Liver (tissue), 9 donors: ENCODE results near the gene FAM210A. TPM values are rescaled to one million over a fixed set of nuclear protein-coding genes. Genes with fewer than 3 reads are reported as not detected.

Source experiments
- DNase-seq: peaks from one replicate; pipeline ENCODE4 v3.0.0-alpha.2; 2017; ENCODE audit warnings: low spot score
- H3K27ac ChIP-seq, 2 donors: one replicate each; pipeline ENCODE4 v1.7.0; 2013; ENCODE audit warnings: inconsistent platforms in 2 of 2, low read length in 2 of 2, control low read depth in 1 of 2, low read depth in 1 of 2, mild to moderate bottlenecking in 1 of 2
- H3K27me3 ChIP-seq, 4 donors: one replicate each; pipeline versions ENCODE4 v1.6.1 to v1.7.0; 2013; ENCODE audit warnings: low read length in 3 of 4, inconsistent platforms in 1 of 4, mild to moderate bottlenecking in 1 of 4, moderate library complexity in 1 of 4; ENCODE audit not compliant: control insufficient read depth in 4 of 4, insufficient read depth in 4 of 4
- H3K36me3 ChIP-seq, 4 donors: one replicate each; pipeline versions ENCODE4 v1.6.1 to v1.7.0; 2013; ENCODE audit warnings: low read length in 3 of 4, mild to moderate bottlenecking in 3 of 4, low read depth in 1 of 4, moderate library complexity in 1 of 4; ENCODE audit not compliant: control insufficient read depth in 4 of 4, insufficient read depth in 3 of 4
- H3K4me1 ChIP-seq, 4 donors: one replicate each; pipeline versions ENCODE4 v1.6.1 to v1.7.0; 2013; ENCODE audit warnings: low read length in 3 of 4, mild to moderate bottlenecking in 3 of 4, moderate library complexity in 1 of 4; ENCODE audit not compliant: control insufficient read depth in 4 of 4, insufficient read depth in 4 of 4
- H3K4me3 ChIP-seq, 3 donors: one replicate each; pipeline versions ENCODE4 v1.6.1 to v1.7.0; 2013; ENCODE audit warnings: low read length in 3 of 3, control low read depth in 1 of 3, low read depth in 1 of 3, mild to moderate bottlenecking in 1 of 3
- H3K9ac ChIP-seq, 2 donors: one replicate each; pipeline ENCODE4 v1.7.0; 2013; ENCODE audit warnings: low read length in 2 of 2, mild to moderate bottlenecking in 2 of 2, moderate library complexity in 2 of 2, control low read depth in 1 of 2, low read depth in 1 of 2
- H3K9me3 ChIP-seq, 4 donors: one replicate each; pipeline versions ENCODE4 v1.6.1 to v1.7.0; 2013; ENCODE audit warnings: low read length in 3 of 4; ENCODE audit not compliant: control insufficient read depth in 4 of 4
- EGR1 ChIP-seq, 2 donors: IDR thresholded peaks; 2 replicates each; pipeline ENCODE4 v1.6.1; 2016 to 2018; ENCODE audit warnings: antibody characterized with exemption in 2 of 2, low read depth in 2 of 2
- FOXA1 ChIP-seq: IDR thresholded peaks from 2 replicates; pipeline ENCODE4 v1.6.1; 2016; ENCODE audit warnings: antibody characterized with exemption
- FOXA2 ChIP-seq: IDR thresholded peaks from 2 replicates; pipeline ENCODE4 v1.6.1; 2016; ENCODE audit warnings: antibody characterized with exemption
- GABPA ChIP-seq, 2 donors: IDR thresholded peaks in 1 of 2; conservative IDR thresholded peaks in 1 of 2; 2 replicates each; pipeline ENCODE4 v1.6.1; 2016; ENCODE audit warnings: antibody characterized with exemption in 2 of 2, mild to moderate bottlenecking in 1 of 2, moderate library complexity in 1 of 2
- HNF4A ChIP-seq, 2 donors: conservative IDR thresholded peaks; 2 replicates each; pipeline ENCODE4 v1.6.1; 2016; ENCODE audit warnings: antibody characterized with exemption in 2 of 2, mild to moderate bottlenecking in 2 of 2
- HNF4G ChIP-seq: IDR thresholded peaks from 2 replicates; pipeline ENCODE4 v1.6.1; 2016; ENCODE audit warnings: antibody characterized with exemption
- JUND ChIP-seq, 2 donors: IDR thresholded peaks; 2 replicates each; pipeline ENCODE4 v1.6.1; 2016; ENCODE audit warnings: antibody characterized with exemption in 2 of 2
- NR2F2 ChIP-seq: IDR thresholded peaks from 2 replicates; pipeline ENCODE4 v1.6.1; 2016; ENCODE audit warnings: antibody characterized with exemption
- RAD21 ChIP-seq, 2 donors: IDR thresholded peaks; 2 replicates each; pipeline ENCODE4 v1.6.1; 2016; ENCODE audit warnings: antibody characterized with exemption in 2 of 2, mild to moderate bottlenecking in 2 of 2
- RXRA ChIP-seq, 2 donors: IDR thresholded peaks; 2 replicates each; pipeline ENCODE4 v1.6.1; 2017 to 2018; ENCODE audit warnings: antibody characterized with exemption in 2 of 2, mild to moderate bottlenecking in 1 of 2
- SP1 ChIP-seq: IDR thresholded peaks from 2 replicates; pipeline ENCODE4 v1.6.1; 2018; ENCODE audit warnings: antibody characterized with exemption, mild to moderate bottlenecking
- TAF1 ChIP-seq: conservative IDR thresholded peaks from 2 replicates; pipeline ENCODE4 v1.6.1; 2016; ENCODE audit warnings: antibody characterized with exemption, mild to moderate bottlenecking
- YY1 ChIP-seq: IDR thresholded peaks from 2 replicates; pipeline ENCODE4 v1.6.1; 2016; ENCODE audit warnings: antibody characterized with exemption, mild to moderate bottlenecking
- WGBS: extraction: QIAGEN DNeasy Blood & Tissue Kit; methylation state at CpG from one replicate; pipeline ENCODE4 v1.1.7; 2013; 5-methylcytosine and 5-hydroxymethylcytosine counted together
- polyA plus RNA-seq, 2 donors: library from polyadenylated mRNA; stranded (reverse) in 1 of 2; unstranded in 1 of 2; fragments of 200-250 nt in 1 of 2; fragments of >200 nt in 1 of 2; fragmentation: Nextera tagmentation in 1 of 2; extraction: Ambion mirVana in 1 of 2; gene quantifications; one replicate each; pipeline versions ENCODE4 v1.2.1 to v1.2.3, GENCODE V29; 2013 to 2015
- total RNA-seq, 2 donors: library from RNA; depleted of rRNA; stranded (reverse); fragments of >200 nt; gene quantifications; one replicate each; pipeline ENCODE4 v1.2.3, GENCODE V29; 2014
- TF ChIP-seq, protein P1 (sequence below): IDR thresholded peaks from 2 replicates; pipeline ENCODE4 v1.6.1; 2016; ENCODE audit warnings: antibody characterized with exemption
- TF ChIP-seq, protein P2 (sequence below): fragments of 150-350 bp; IDR thresholded peaks from 2 replicates; pipeline ENCODE4 v1.5.1; 2017; ENCODE audit warnings: improper control_type of control experiment, low read depth, low read length; ENCODE audit not compliant: missing input control
- TF ChIP-seq, protein P3 (sequence below): IDR thresholded peaks from 2 replicates; pipeline ENCODE4 v1.6.1; 2016; ENCODE audit warnings: antibody characterized with exemption, mild to moderate bottlenecking
- TF ChIP-seq, protein P4 (sequence below): IDR thresholded peaks from 2 replicates; pipeline ENCODE4 v1.6.1; 2016; ENCODE audit warnings: antibody characterized with exemption
- TF ChIP-seq, protein P5 (sequence below): IDR thresholded peaks from 2 replicates; pipeline ENCODE4 v1.6.1; 2016; ENCODE audit warnings: antibody characterized with exemption
- donor health status: healthy.
- donor health status: healthy.
- donor health status: healthy.
- donor health status: healthy.
- donor health status: healthy.

Gene FAM210A
- total and polyA plus RNA-seq, 4 donors = 10.5 to 18.3 (median 12.5) TPM

DNA sequence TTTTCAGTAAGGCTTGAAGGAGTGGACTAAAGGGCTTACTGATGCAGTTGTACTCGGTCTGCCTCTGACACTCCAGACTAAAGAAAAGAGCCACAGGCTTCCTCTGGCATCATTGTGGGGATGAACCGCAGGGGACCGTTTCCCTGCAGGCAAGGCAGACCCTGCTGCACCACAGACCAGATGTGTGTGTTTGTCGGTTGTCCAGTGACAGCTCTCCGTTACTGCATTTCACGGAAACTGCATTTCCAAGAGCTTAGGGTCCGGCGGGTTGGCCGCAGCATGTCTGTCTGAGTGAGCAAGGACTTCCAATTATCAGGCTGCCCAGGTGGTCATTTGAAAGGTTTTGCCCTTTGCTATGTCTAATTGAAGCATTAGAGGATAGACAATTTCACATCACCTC, 98.1 kb downstream of the FAM210A start:
- no peaks in the 10 kb centered on the region for H3K4me1 ChIP-seq
- peaks cover 2 to 9% (median 6%) of the 10 kb centered on the region in 4 donors for H3K9me3 ChIP-seq
- H3K27me3 ChIP-seq = no peaks in the 10 kb centered on the region
- no peak for DNase-seq
- no peak overlapping the region for H3K27ac ChIP-seq
- 87% methylated on average over 9 of the region's 9 CpGs for WGBS
- no peak for TF ChIP-seq FOXA1
- TF ChIP-seq FOXA2 = no peak
- H3K36me3 ChIP-seq = peaks cover 0 to 10% (median 6%) of the 10 kb centered on the region in 4 donors
- no peak overlapping the region for H3K9ac ChIP-seq
- no peak overlapping the region for H3K4me3 ChIP-seq

DNA sequence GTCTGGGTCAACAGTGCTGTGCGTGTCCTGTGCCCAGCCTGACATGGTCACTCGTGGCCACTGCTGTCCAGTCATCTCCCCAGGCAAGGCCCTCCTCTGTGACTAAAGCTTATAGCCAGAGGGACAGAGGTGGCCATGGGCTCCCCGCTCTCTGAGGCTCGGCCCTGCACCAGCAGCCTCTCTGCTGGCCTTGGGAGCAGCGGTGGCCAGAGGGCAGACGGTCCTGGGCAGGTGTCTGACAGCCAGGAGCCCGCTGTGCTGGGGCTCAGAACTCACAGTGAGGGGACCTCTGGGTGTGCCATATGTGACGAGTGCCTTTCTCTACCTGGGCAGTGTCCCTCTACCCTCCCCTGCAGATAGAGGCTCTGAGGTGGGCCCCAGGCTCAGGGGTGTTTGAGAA, 98.7 kb downstream of the FAM210A start:
- no peak overlapping the region for H3K4me3 ChIP-seq
- no peak for DNase-seq
- H3K9me3 ChIP-seq = peaks cover under 1 to 6% (median 3%) of the 10 kb centered on the region in 4 donors
- no peaks in the 10 kb centered on the region for H3K4me1 ChIP-seq
- no peak overlapping the region for H3K9ac ChIP-seq
- H3K27me3 ChIP-seq = no peaks in the 10 kb centered on the region
- WGBS = 93% methylated on average over 8 of the region's 8 CpGs
- H3K36me3 ChIP-seq = peaks cover 0 to 9% (median 5%) of the 10 kb centered on the region in 4 donors
- H3K27ac ChIP-seq = no peak overlapping the region
- TF ChIP-seq SP1 (no peak), HNF4G (no peak), RXRA (IDR thresholded peaks at IDR 0.05) (no peak), FOXA2 (no peak), YY1 (no peak), EGR1 (IDR thresholded peaks at IDR 0.05; ENCODE audit: low read depth in 2 of 2) (no peak), NR2F2 (no peak), JUND (IDR thresholded peaks at IDR 0.05) (no peak), FOXA1 (no peak), RAD21 (IDR thresholded peaks at IDR 0.05) (no peak), TAF1 (no peak), HNF4A (conservative IDR thresholded peaks at IDR 0.05) (no peak), GABPA (IDR thresholded peaks at IDR 0.05 in 1 of 2, conservative IDR thresholded peaks at IDR 0.05 in 1 of 2) (no peak)
- TF ChIP-seq, protein P1, sequence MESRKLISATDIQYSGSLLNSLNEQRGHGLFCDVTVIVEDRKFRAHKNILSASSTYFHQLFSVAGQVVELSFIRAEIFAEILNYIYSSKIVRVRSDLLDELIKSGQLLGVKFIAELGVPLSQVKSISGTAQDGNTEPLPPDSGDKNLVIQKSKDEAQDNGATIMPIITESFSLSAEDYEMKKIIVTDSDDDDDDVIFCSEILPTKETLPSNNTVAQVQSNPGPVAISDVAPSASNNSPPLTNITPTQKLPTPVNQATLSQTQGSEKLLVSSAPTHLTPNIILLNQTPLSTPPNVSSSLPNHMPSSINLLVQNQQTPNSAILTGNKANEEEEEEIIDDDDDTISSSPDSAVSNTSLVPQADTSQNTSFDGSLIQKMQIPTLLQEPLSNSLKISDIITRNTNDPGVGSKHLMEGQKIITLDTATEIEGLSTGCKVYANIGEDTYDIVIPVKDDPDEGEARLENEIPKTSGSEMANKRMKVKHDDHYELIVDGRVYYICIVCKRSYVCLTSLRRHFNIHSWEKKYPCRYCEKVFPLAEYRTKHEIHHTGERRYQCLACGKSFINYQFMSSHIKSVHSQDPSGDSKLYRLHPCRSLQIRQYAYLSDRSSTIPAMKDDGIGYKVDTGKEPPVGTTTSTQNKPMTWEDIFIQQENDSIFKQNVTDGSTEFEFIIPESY = no peak
- TF ChIP-seq, protein P2, sequence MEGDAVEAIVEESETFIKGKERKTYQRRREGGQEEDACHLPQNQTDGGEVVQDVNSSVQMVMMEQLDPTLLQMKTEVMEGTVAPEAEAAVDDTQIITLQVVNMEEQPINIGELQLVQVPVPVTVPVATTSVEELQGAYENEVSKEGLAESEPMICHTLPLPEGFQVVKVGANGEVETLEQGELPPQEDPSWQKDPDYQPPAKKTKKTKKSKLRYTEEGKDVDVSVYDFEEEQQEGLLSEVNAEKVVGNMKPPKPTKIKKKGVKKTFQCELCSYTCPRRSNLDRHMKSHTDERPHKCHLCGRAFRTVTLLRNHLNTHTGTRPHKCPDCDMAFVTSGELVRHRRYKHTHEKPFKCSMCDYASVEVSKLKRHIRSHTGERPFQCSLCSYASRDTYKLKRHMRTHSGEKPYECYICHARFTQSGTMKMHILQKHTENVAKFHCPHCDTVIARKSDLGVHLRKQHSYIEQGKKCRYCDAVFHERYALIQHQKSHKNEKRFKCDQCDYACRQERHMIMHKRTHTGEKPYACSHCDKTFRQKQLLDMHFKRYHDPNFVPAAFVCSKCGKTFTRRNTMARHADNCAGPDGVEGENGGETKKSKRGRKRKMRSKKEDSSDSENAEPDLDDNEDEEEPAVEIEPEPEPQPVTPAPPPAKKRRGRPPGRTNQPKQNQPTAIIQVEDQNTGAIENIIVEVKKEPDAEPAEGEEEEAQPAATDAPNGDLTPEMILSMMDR = no peak
- TF ChIP-seq, protein P3, sequence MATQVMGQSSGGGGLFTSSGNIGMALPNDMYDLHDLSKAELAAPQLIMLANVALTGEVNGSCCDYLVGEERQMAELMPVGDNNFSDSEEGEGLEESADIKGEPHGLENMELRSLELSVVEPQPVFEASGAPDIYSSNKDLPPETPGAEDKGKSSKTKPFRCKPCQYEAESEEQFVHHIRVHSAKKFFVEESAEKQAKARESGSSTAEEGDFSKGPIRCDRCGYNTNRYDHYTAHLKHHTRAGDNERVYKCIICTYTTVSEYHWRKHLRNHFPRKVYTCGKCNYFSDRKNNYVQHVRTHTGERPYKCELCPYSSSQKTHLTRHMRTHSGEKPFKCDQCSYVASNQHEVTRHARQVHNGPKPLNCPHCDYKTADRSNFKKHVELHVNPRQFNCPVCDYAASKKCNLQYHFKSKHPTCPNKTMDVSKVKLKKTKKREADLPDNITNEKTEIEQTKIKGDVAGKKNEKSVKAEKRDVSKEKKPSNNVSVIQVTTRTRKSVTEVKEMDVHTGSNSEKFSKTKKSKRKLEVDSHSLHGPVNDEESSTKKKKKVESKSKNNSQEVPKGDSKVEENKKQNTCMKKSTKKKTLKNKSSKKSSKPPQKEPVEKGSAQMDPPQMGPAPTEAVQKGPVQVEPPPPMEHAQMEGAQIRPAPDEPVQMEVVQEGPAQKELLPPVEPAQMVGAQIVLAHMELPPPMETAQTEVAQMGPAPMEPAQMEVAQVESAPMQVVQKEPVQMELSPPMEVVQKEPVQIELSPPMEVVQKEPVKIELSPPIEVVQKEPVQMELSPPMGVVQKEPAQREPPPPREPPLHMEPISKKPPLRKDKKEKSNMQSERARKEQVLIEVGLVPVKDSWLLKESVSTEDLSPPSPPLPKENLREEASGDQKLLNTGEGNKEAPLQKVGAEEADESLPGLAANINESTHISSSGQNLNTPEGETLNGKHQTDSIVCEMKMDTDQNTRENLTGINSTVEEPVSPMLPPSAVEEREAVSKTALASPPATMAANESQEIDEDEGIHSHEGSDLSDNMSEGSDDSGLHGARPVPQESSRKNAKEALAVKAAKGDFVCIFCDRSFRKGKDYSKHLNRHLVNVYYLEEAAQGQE = no peak
- TF ChIP-seq, protein P4, sequence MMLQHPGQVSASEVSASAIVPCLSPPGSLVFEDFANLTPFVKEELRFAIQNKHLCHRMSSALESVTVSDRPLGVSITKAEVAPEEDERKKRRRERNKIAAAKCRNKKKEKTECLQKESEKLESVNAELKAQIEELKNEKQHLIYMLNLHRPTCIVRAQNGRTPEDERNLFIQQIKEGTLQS = no peak
- TF ChIP-seq, protein P5, sequence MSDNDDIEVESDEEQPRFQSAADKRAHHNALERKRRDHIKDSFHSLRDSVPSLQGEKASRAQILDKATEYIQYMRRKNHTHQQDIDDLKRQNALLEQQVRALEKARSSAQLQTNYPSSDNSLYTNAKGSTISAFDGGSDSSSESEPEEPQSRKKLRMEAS = no peak
